GM12873 (cell line): ENCODE measurements around the gene FAM241A.

Source experiments
- TF ChIP-seq, protein P1 (sequence below): IDR thresholded peaks from 2 replicates; pipeline ENCODE4 v1.5.1; 2012; ENCODE audit warnings: low read depth, mild to moderate bottlenecking, moderate library complexity, low read length, control low read depth; ENCODE audit not compliant: insufficient read depth; ENCODE audit errors: missing control alignments

FAM241A gene

DNA sequence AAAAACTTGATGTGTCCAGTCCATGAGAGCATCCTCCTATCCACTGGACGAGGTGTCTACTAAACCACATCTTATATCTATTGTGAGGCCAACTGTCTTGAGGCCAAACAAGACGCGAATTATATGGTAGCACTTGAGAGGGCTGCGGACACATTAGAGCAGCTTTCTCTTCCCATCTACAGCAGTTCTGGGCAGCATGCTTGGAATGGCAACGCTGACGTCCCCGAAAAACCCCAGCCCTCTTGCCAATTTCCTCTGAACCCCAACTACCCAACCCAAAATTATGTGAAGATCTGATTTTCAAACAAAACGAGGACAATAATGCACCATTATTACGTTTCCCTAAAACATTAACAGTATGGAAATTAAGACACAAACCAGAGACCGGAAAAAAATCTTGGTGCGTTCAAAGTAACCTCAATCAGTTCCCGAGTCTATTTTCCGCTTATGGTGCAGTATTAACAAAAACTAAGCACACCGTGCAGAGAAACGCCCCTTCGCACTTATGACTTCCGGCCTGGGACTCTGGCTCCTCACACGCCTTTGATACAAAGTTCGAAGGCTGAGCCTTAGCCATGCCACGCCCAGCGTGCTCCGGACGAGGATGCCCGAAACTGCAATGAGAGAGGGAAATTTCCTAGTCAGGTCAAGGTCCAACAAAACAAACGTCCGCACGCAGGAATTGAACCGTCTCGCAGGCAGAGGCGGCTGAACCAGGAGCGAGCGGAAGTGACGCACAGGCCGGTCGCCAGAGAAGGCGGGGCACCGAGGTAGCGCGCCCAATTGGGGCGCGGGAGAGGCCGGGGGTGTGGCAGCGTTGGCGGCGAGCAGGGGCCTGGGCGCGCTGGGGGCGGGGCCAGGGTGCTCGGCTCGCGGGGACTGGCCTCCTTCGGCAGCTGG lies 85.9 kb downstream of the FAM241A start:
- TF ChIP-seq, protein P1, sequence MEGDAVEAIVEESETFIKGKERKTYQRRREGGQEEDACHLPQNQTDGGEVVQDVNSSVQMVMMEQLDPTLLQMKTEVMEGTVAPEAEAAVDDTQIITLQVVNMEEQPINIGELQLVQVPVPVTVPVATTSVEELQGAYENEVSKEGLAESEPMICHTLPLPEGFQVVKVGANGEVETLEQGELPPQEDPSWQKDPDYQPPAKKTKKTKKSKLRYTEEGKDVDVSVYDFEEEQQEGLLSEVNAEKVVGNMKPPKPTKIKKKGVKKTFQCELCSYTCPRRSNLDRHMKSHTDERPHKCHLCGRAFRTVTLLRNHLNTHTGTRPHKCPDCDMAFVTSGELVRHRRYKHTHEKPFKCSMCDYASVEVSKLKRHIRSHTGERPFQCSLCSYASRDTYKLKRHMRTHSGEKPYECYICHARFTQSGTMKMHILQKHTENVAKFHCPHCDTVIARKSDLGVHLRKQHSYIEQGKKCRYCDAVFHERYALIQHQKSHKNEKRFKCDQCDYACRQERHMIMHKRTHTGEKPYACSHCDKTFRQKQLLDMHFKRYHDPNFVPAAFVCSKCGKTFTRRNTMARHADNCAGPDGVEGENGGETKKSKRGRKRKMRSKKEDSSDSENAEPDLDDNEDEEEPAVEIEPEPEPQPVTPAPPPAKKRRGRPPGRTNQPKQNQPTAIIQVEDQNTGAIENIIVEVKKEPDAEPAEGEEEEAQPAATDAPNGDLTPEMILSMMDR: no peak

DNA sequence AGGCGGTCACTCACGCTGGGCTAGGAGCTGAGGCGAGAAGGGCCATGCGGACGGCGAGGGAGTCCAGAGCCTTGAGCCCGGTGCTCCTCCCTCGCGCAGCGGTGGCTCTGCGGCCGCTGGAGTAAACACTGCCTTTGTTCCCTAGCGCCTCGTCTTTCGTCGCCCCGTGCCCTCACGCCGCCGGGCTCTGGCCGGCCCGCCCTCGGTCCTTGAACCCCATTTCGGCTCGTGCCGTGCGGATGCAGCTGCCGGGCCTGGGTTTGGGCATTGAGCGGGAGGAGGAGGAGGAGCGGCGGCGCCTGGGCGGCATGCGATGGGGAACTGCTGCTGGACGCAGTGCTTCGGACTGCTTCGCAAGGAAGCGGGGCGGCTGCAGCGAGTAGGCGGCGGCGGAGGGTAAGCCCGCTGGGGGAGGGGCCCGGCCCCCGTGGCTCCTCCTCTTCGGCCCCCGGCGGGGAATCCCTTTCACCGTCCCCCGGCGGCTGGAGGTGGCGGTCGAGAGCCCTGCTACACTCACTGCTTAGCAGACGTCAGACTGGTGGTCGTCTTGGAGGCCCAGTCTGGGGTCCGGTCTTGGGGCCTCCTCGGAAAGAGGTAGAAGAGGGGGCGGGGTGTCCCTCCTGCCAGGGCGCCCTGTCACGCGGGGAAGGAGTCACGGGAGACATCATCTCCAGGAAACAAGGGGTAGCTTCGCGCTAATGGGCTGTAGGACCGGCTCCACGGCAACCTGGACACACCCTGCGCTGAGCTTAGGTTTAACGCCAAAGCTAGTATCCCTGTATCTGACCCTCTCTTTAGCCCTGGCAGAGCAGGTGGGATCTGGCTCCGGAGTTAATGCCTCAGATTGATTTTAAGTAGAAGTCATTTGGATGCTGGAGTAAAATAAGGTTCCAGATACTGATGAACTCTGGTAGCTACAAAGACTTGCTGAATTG lies 86.8 kb downstream of the FAM241A start, which contains the start of gene AP1AR:
Gene AP1AR (plus strand): TSS at position 9 of the 935 bp plus-strand sequence. CDS start 305 bp downstream, at position 314.
- TF ChIP-seq, protein P1: peak; percentile 52

DNA sequence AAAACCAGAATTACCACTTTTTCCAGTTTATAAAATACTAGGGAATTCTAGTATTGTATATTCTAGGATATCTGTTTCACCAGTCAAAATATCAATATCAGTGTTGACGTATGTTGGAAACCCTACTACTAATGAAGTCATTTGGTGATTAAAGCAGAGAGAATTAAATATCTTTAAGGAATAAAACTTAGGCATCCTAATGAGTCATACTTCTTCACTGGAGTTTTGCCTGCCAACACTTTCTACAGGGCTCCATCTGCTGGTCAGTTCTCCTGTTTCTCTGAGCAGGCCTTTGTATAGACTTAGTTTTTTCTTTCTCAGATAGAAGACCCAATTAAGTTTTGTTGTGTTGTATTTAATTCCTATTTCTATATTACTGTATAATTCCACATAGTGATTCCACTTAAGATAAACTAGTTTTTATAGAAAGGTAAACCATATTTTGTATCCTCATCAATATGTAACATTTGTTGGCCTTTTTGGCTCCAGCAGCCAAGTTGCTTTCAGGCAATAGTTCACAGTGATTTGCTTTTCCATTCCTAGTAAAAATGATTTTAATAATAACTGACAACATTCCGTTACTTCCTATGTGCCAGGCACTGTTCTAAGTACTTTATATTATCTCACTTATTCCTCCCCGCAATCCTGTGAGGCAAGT lies 89.8 kb downstream of the FAM241A start:
- TF ChIP-seq, protein P1: peak; percentile 69

DNA sequence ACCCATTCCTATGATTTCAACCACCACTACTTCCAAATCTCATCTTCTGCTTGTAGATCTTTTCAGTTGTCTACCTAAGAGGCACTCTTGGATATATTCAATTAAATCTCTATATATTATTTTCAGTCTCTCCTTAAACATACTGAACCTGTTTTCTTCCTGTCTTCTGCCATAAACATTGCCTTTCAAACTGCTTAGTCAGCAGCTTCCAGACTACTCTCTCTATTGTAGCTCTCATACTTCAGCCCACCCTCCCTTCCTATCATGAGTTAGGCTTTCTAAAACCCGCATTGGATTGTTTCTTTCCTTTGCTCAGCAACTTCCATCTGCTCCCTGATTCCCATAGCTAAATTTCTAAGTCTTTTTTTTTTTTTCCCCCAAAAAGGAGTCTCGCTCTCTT lies 90.8 kb downstream of the FAM241A start:
- TF ChIP-seq, protein P1: no peak

DNA sequence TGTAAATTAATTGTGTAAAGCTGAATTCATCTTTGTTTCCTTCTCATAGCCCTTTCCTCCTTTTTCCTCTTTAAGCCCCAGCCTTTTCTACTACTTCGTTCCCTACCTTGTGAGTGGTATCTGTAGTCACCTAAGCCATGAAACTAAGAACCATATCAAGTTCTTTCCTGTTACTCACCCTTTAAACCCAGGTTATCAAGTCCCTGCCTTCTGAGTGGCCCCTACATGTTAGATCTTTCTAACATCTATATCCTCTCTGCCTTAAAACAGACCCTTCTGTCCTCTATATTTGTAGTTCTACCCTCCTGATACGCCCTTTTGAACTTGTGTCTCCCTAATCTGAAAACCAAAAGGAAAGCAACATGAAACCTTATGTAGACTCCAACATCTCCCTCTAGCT lies 93.6 kb downstream of the FAM241A start:
- TF ChIP-seq, protein P1: no peak
